Esophagus (tissue), 2 donors: ENCODE measurements around the gene WDFY4. TPM values are rescaled to one million over a fixed set of nuclear protein-coding genes. Genes with fewer than 3 reads are reported as not detected.

Experiments
- H3K27ac ChIP-seq, 2 donors: one replicate each; pipeline ENCODE4 v1.5.1; 2013; ENCODE audit warnings: low read depth in 2 of 2, mild to moderate bottlenecking in 2 of 2, inconsistent platforms in 1 of 2, low read length in 1 of 2, moderate library complexity in 1 of 2
- H3K27me3 ChIP-seq, 2 donors: one replicate each; pipeline ENCODE4 v1.6.1; 2013; ENCODE audit warnings: low read length in 2 of 2, control low read depth in 1 of 2, mild to moderate bottlenecking in 1 of 2; ENCODE audit not compliant: insufficient read depth in 2 of 2, control insufficient read depth in 1 of 2
- H3K36me3 ChIP-seq, 2 donors: one replicate each; pipeline ENCODE4 v1.6.1; 2013; ENCODE audit warnings: low read length in 1 of 2; ENCODE audit not compliant: control insufficient read depth in 2 of 2, insufficient read depth in 2 of 2
- H3K4me1 ChIP-seq, 2 donors: one replicate each; pipeline ENCODE4 v1.6.1; 2013; ENCODE audit warnings: low read length in 1 of 2; ENCODE audit not compliant: control insufficient read depth in 2 of 2, insufficient read depth in 2 of 2
- H3K4me3 ChIP-seq, 2 donors: one replicate each; pipeline ENCODE4 v1.5.1; 2013; ENCODE audit warnings: low read length in 2 of 2, mild to moderate bottlenecking in 2 of 2, low read depth in 1 of 2, moderate library complexity in 1 of 2
- H3K9me3 ChIP-seq, 2 donors: one replicate each; pipeline ENCODE4 v1.6.1; 2013; ENCODE audit warnings: mild to moderate bottlenecking in 2 of 2, low read depth in 1 of 2, low read length in 1 of 2, moderate library complexity in 1 of 2; ENCODE audit not compliant: control insufficient read depth in 2 of 2, insufficient read depth in 1 of 2
- WGBS, 2 donors: extraction: QIAGEN DNeasy Blood & Tissue Kit; methylation state at CpG; one replicate each; pipeline ENCODE4 v1.1.7; 2013; 5-methylcytosine and 5-hydroxymethylcytosine counted together
- polyA plus RNA-seq, 2 donors: library from polyadenylated mRNA; stranded (reverse); fragments of 200-250 nt; gene quantifications; one replicate each; pipeline ENCODE4 v1.2.3, GENCODE V29; 2013
- donor health status: healthy with polysubstance abuse.
- donor health status: Bipolar disorder and iron deficiency.

The WDFY4 gene
- polyA plus RNA-seq, 2 donors = 0.43 to 0.79 TPM

GRCh38 chr10:48722153-48723145 is 37.8 kb downstream of the WDFY4 start:
- WGBS, 2 donors = 78 to 80% methylated on average over 11 of the region's 11 CpGs
- H3K27ac ChIP-seq = no peak overlapping the region

GRCh38 chr10:48724127-48724526 is 39.5 kb downstream of the WDFY4 start:
- H3K27ac ChIP-seq = no peak overlapping the region
- H3K36me3 ChIP-seq = peaks cover 0 to 4% of the 10 kb centered on the region in 2 donors
- WGBS, 2 donors = 67 to 77% methylated on average over 7 of the region's 7 CpGs
- H3K4me3 ChIP-seq = no peak overlapping the region
- peaks cover 0 to 2% of the 10 kb centered on the region in 2 donors for H3K4me1 ChIP-seq
- no peaks in the 10 kb centered on the region for H3K9me3 ChIP-seq
- no peaks in the 10 kb centered on the region for H3K27me3 ChIP-seq

More at GRCh38 chr10:48722153-48723145, 37.8 kb downstream of the WDFY4 start:
- H3K27me3 ChIP-seq = no peaks in the 10 kb centered on the region
- H3K9me3 ChIP-seq = no peaks in the 10 kb centered on the region
- H3K4me3 ChIP-seq = no peak overlapping the region
- H3K36me3 ChIP-seq = no peaks in the 10 kb centered on the region
- H3K4me1 ChIP-seq = peaks cover 0 to 2% of the 10 kb centered on the region in 2 donors

GRCh38 chr10:48725708-48726107 is 41.0 kb downstream of the WDFY4 start:
- Histone ChIP-seq H3K27ac (no peak overlapping the region), H3K4me1 (peaks cover 0 to 2% of the 10 kb centered on the region in 2 donors), H3K27me3 (no peaks in the 10 kb centered on the region), H3K36me3 (peaks cover 0 to 4% of the 10 kb centered on the region in 2 donors), H3K4me3 (no peak overlapping the region), H3K9me3 (no peaks in the 10 kb centered on the region)
- WGBS, 2 donors = 71% methylated on average over 4 of the region's 4 CpGs

GRCh38 chr10:48727866-48728265 is 43.2 kb downstream of the WDFY4 start:
- H3K36me3 ChIP-seq = peaks cover 0 to 4% of the 10 kb centered on the region in 2 donors

GRCh38 chr10:48729222-48729621 is 44.5 kb downstream of the WDFY4 start:
- no peak overlapping the region for H3K27ac ChIP-seq
- no peaks in the 10 kb centered on the region for H3K27me3 ChIP-seq
- 88 to 93% methylated on average over 5 of the region's 5 CpGs for WGBS, 2 donors
- no peaks in the 10 kb centered on the region for H3K9me3 ChIP-seq
- H3K4me1 ChIP-seq = no peaks in the 10 kb centered on the region
- no peak overlapping the region for H3K4me3 ChIP-seq
- H3K36me3 ChIP-seq = peaks cover 0 to 4% of the 10 kb centered on the region in 2 donors

More at GRCh38 chr10:48727866-48728265, 43.2 kb downstream of the WDFY4 start:
- Histone ChIP-seq H3K9me3 (no peaks in the 10 kb centered on the region), H3K4me1 (peaks cover 0 to 2% of the 10 kb centered on the region in 2 donors), H3K27ac (no peak overlapping the region), H3K4me3 (no peak overlapping the region), H3K27me3 (no peaks in the 10 kb centered on the region)
- WGBS, 2 donors = 76 to 83% methylated on average over 3 of the region's 3 CpGs

GRCh38 chr10:48729941-48730457 is 45.3 kb downstream of the WDFY4 start:
- Histone ChIP-seq H3K9me3 (no peaks in the 10 kb centered on the region), H3K36me3 (peaks cover 0 to 4% of the 10 kb centered on the region in 2 donors), H3K27me3 (no peaks in the 10 kb centered on the region), H3K27ac (no peak overlapping the region), H3K4me3 (no peak overlapping the region), H3K4me1 (no peaks in the 10 kb centered on the region)
- WGBS, 2 donors = 68 to 79% methylated on average over 3 of the region's 3 CpGs

- Histone ChIP-seq H3K4me1 (no peaks in the 10 kb centered on the region), H3K27ac (no peak overlapping the region), H3K4me3 (no peak overlapping the region), H3K36me3 (peaks cover 0 to 4% of the 10 kb centered on the region in 2 donors), H3K9me3 (no peaks in the 10 kb centered on the region), H3K27me3 (no peaks in the 10 kb centered on the region)
- 90 to 93% methylated on average over 10 of the region's 10 CpGs for WGBS, 2 donors
These were observed 46.5 kb downstream of the WDFY4 start for GRCh38 chr10:48731141-48731540.

GRCh38 chr10:48731654-48732053 is 47.0 kb downstream of the WDFY4 start:
- no peak overlapping the region for H3K27ac ChIP-seq
- no peaks in the 10 kb centered on the region for H3K9me3 ChIP-seq
- no peaks in the 10 kb centered on the region for H3K27me3 ChIP-seq
- H3K36me3 ChIP-seq = peaks cover 0 to 4% of the 10 kb centered on the region in 2 donors
- WGBS, 2 donors = 89 to 94% methylated on average over 2 of the region's 2 CpGs
- no peak overlapping the region for H3K4me3 ChIP-seq
- H3K4me1 ChIP-seq = no peaks in the 10 kb centered on the region

- no peak overlapping the region for H3K4me3 ChIP-seq
- peaks cover 0 to under 1% of the 10 kb centered on the region in 2 donors for H3K36me3 ChIP-seq
- WGBS, 2 donors = 64 to 76% methylated on average over 1 of the region's 1 CpG
- no peaks in the 10 kb centered on the region for H3K4me1 ChIP-seq
- no peaks in the 10 kb centered on the region for H3K27me3 ChIP-seq
- H3K9me3 ChIP-seq = no peaks in the 10 kb centered on the region
- H3K27ac ChIP-seq = no peak overlapping the region
These were observed 48.7 kb downstream of the WDFY4 start for GRCh38 chr10:48733329-48733728.
